H9 (cell line): Measurements from ENCODE around the gene TNRC18. TPM values are rescaled to one million over a fixed set of nuclear protein-coding genes. Genes with fewer than 3 reads are reported as not detected.

Experiments used
- DNase-seq: peaks from one replicate; pipeline ENCODE4 v3.0.0-alpha.2; 2017
- H2AFZ ChIP-seq: one replicate; pipeline ENCODE4 v1.6.1; 2013; ENCODE audit warnings: mild to moderate bottlenecking, low read length, control low read depth, moderate library complexity
- H2AK5ac ChIP-seq: 2 replicates; pipeline ENCODE4 v1.6.1; 2013; ENCODE audit warnings: low read length, control low read depth, mixed read lengths; ENCODE audit not compliant: insufficient read length
- H2BK120ac ChIP-seq: one replicate; pipeline ENCODE4 v1.6.1; 2013; ENCODE audit warnings: low read depth, mild to moderate bottlenecking, low read length, control low read depth, inconsistent platforms; ENCODE audit not compliant: poor library complexity, severe bottlenecking
- H2BK12ac ChIP-seq: 2 replicates; pipeline ENCODE4 v1.6.1; 2013; ENCODE audit warnings: low read length, control low read depth, mixed read lengths, low read depth; ENCODE audit not compliant: insufficient read length
- H2BK15ac ChIP-seq: 2 replicates; pipeline ENCODE4 v1.6.1; 2013; ENCODE audit warnings: low read depth, low read length, control low read depth
- H2BK20ac ChIP-seq: one replicate; pipeline ENCODE4 v1.6.1; 2013; ENCODE audit warnings: low read depth, mild to moderate bottlenecking, low read length, control low read depth, inconsistent platforms; ENCODE audit not compliant: poor library complexity, severe bottlenecking
- H2BK5ac ChIP-seq: 2 replicates; pipeline ENCODE4 v1.6.1; 2013; ENCODE audit warnings: low read length, control low read depth, mixed read lengths; ENCODE audit not compliant: insufficient read length
- H3K14ac ChIP-seq: 2 replicates; pipeline ENCODE4 v1.6.1; 2013; ENCODE audit warnings: low read length, control low read depth; ENCODE audit not compliant: insufficient read depth
- H3K18ac ChIP-seq: 2 replicates; pipeline ENCODE4 v1.6.1; 2013; ENCODE audit warnings: low read depth, mild to moderate bottlenecking, mixed read lengths, low read length, control low read depth; ENCODE audit not compliant: insufficient read length
- H3K23ac ChIP-seq: 2 replicates; pipeline ENCODE4 v1.6.1; 2013; ENCODE audit warnings: low read length, control low read depth, mixed read lengths, low read depth; ENCODE audit not compliant: insufficient read length
- H3K23me2 ChIP-seq: 2 replicates; pipeline ENCODE4 v1.6.1; 2013; ENCODE audit warnings: low read depth, mild to moderate bottlenecking, mixed read lengths, low read length, control low read depth; ENCODE audit not compliant: insufficient read length, poor library complexity, severe bottlenecking
- H3K27ac ChIP-seq: 2 replicates; pipeline ENCODE4 v1.5.1; 2013; ENCODE audit warnings: low read length, control low read depth, mixed read lengths, low read depth; ENCODE audit not compliant: insufficient read length
- H3K27me3 ChIP-seq: 2 replicates; pipeline ENCODE4 v1.6.1; 2013; ENCODE audit warnings: low read length, control low read depth, inconsistent platforms; ENCODE audit not compliant: insufficient read depth
- H3K4ac ChIP-seq: 2 replicates; pipeline ENCODE4 v1.6.1; 2013; ENCODE audit warnings: low read depth, mild to moderate bottlenecking, control low read depth, inconsistent platforms, low read length, moderate library complexity
- H3K4me1 ChIP-seq: 2 replicates; pipeline ENCODE4 v1.6.1; 2013; ENCODE audit warnings: low read length, control low read depth, inconsistent platforms; ENCODE audit not compliant: insufficient read depth
- H3K4me2 ChIP-seq: 2 replicates; pipeline ENCODE4 v1.6.1; 2013; ENCODE audit warnings: low read length, control low read depth, mixed read lengths; ENCODE audit not compliant: insufficient read length, insufficient read depth
- H3K56ac ChIP-seq: 2 replicates; pipeline ENCODE4 v1.6.1; 2013; ENCODE audit warnings: low read depth, mild to moderate bottlenecking, mixed read lengths, low read length, control low read depth; ENCODE audit not compliant: insufficient read length
- H3K79me1 ChIP-seq: 2 replicates; pipeline ENCODE4 v1.6.1; 2013; ENCODE audit warnings: low read depth, mild to moderate bottlenecking, moderate library complexity, low read length, control low read depth, inconsistent platforms; ENCODE audit not compliant: insufficient read depth, poor library complexity, severe bottlenecking
- H3K79me2 ChIP-seq: 2 replicates; pipeline ENCODE4 v1.6.1; 2013; ENCODE audit warnings: low read length, control low read depth, inconsistent platforms; ENCODE audit not compliant: insufficient read depth
- H3K9ac ChIP-seq: 2 replicates; pipeline ENCODE4 v1.6.1; 2013; ENCODE audit warnings: low read length, control low read depth, mixed read lengths; ENCODE audit not compliant: insufficient read length; ENCODE audit errors: extremely low read depth
- H3K9me3 ChIP-seq: one replicate; pipeline ENCODE4 v1.6.1; 2013; ENCODE audit warnings: low read depth, low read length, inconsistent platforms; ENCODE audit not compliant: control insufficient read depth
- H3T11ph ChIP-seq: one replicate; pipeline ENCODE4 v1.6.1; 2013; ENCODE audit warnings: mild to moderate bottlenecking, low read length, control low read depth, inconsistent platforms
- H4K20me1 ChIP-seq: one replicate; pipeline ENCODE4 v1.6.1; 2013; ENCODE audit not compliant: control insufficient read depth, insufficient read length, insufficient read depth
- H4K5ac ChIP-seq: 2 replicates; pipeline ENCODE4 v1.6.1; 2013; ENCODE audit warnings: low read depth, mild to moderate bottlenecking, mixed read lengths, low read length, control low read depth; ENCODE audit not compliant: insufficient read length
- H4K8ac ChIP-seq: replicated peaks from 2 replicates; pipeline ENCODE4 v1.6.1; 2013; ENCODE audit warnings: low read length, control low read depth, mixed read lengths, low read depth; ENCODE audit not compliant: insufficient read length
- H4K91ac ChIP-seq: 2 replicates; pipeline ENCODE4 v1.6.1; 2013; ENCODE audit warnings: low read depth, mild to moderate bottlenecking, moderate library complexity, mixed read lengths, low read length, control low read depth; ENCODE audit not compliant: insufficient read length
- H3K27ac Mint-ChIP-seq, 3 experiments: 2 replicates in 2 of 3; 3 replicates in 1 of 3; pipeline ENCODE4 v1.8.0; 2020 to 2021; ENCODE audit warnings: mixed read lengths in 3 of 3, mild to moderate bottlenecking in 1 of 3, moderate library complexity in 1 of 3
- H3K27me3 Mint-ChIP-seq: 2 replicates; pipeline ENCODE4 v1.8.0; 2021; ENCODE audit warnings: low read depth, mild to moderate bottlenecking, moderate library complexity, mixed read lengths
- H3K36me3 Mint-ChIP-seq, 3 experiments: 2 replicates in 2 of 3; 3 replicates in 1 of 3; pipeline ENCODE4 v1.8.0; 2020 to 2021; ENCODE audit warnings: low read depth in 3 of 3, mixed read lengths in 3 of 3; ENCODE audit not compliant: insufficient read depth in 1 of 3
- H3K4me1 Mint-ChIP-seq, 2 experiments: 2 replicates each; pipeline ENCODE4 v1.8.0; 2020; ENCODE audit warnings: mixed read lengths in 2 of 2
- H3K4me3 Mint-ChIP-seq, 2 experiments: 2 replicates in 1 of 2; 3 replicates in 1 of 2; pipeline ENCODE4 v1.8.0; 2020 to 2021; ENCODE audit warnings: mild to moderate bottlenecking in 2 of 2, mixed read lengths in 2 of 2, moderate library complexity in 1 of 2
- H3K9me3 Mint-ChIP-seq, 2 experiments: 2 replicates in 1 of 2; 3 replicates in 1 of 2; pipeline ENCODE4 v1.8.0; 2020; ENCODE audit warnings: mild to moderate bottlenecking in 2 of 2, mixed read lengths in 2 of 2, moderate library complexity in 1 of 2
- WGBS: extraction: QIAGEN DNeasy Blood & Tissue Kit; methylation state at CpG from one replicate; pipeline ENCODE4 v1.1.7; 2013; ENCODE audit warnings: missing lambda C conversion rate, low lambda C conversion rate, mixed read lengths; ENCODE audit not compliant: insufficient read length; ENCODE audit errors: extremely low coverage; 5-methylcytosine and 5-hydroxymethylcytosine counted together
- total RNA-seq: library from RNA; stranded (reverse); gene quantifications from 2 replicates; pipeline ENCODE4 v1.2.1, GENCODE V29; 2021
- TF ChIP-seq, protein P1 (sequence below): fragments of 200-600 bp; sonication (generic); conservative IDR thresholded peaks from 3 replicates; pipeline ENCODE4 v1.8.0; 2021; ENCODE audit warnings: antibody characterized with exemption, mild to moderate bottlenecking

The TNRC18 gene
- total RNA-seq, 1 experiment from 2014 or later: 21.2 TPM

DNA sequence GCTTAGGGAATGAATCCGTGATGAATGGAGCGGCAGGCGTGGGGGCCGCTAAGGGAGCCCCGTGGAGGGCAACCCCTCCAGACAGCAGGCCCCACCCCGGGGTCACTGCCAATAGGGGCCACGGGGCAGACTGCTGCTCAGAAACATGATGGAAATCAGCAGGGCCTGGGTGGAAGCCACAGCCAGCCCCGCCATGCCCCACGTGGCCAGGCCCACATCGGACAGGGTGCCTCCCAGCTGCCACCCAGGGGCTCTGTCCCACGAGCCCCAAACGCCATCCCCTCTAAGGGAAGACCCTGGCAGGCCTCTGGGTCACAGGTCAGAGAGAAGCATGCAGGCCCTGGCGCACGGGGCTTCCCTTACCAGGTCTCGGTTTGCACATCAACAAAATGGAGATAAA is 28.4 kb downstream of the TNRC18 start:
- H3K79me1 ChIP-seq: no peaks in the 10 kb centered on the region

More for the DNA sequence above, 28.4 kb downstream of the TNRC18 start:
- WGBS: no CpG with 5 or more reads among the region's 15 CpGs
- Histone ChIP-seq H2BK15ac (no peak overlapping the region), H3K4ac (no peak overlapping the region), H3K27me3 (no peaks in the 10 kb centered on the region), H3K79me2 (no peaks in the 10 kb centered on the region), H2AFZ (no peak overlapping the region), H2BK120ac (no peak overlapping the region), H3K23ac (no peak overlapping the region), H4K91ac (no peak overlapping the region), H3K27ac (no peak overlapping the region), H2BK12ac (no peak overlapping the region), H3T11ph (no peak overlapping the region), H3K23me2 (no peaks in the 10 kb centered on the region), H4K5ac (no peak overlapping the region), H2BK20ac (no peak overlapping the region), H3K4me1 (no peaks in the 10 kb centered on the region), H4K20me1 (no peaks in the 10 kb centered on the region), H3K4me2 (no peak overlapping the region), H3K14ac (no peak overlapping the region), H2BK5ac (no peak overlapping the region), H3K18ac (no peak overlapping the region), H3K9ac (no peak overlapping the region), H3K56ac (no peak overlapping the region), H4K8ac (no peak overlapping the region), H3K9me3 (no peaks in the 10 kb centered on the region), H2AK5ac (no peak overlapping the region)
- H3K4me1 Mint-ChIP-seq: peaks cover 4% of the 10 kb centered on the region in 2 experiments; a peak in 2 of 4 replicates
- no peak for DNase-seq
- H3K36me3 Mint-ChIP-seq: no peaks in the 10 kb centered on the region
- TF ChIP-seq, protein P1, sequence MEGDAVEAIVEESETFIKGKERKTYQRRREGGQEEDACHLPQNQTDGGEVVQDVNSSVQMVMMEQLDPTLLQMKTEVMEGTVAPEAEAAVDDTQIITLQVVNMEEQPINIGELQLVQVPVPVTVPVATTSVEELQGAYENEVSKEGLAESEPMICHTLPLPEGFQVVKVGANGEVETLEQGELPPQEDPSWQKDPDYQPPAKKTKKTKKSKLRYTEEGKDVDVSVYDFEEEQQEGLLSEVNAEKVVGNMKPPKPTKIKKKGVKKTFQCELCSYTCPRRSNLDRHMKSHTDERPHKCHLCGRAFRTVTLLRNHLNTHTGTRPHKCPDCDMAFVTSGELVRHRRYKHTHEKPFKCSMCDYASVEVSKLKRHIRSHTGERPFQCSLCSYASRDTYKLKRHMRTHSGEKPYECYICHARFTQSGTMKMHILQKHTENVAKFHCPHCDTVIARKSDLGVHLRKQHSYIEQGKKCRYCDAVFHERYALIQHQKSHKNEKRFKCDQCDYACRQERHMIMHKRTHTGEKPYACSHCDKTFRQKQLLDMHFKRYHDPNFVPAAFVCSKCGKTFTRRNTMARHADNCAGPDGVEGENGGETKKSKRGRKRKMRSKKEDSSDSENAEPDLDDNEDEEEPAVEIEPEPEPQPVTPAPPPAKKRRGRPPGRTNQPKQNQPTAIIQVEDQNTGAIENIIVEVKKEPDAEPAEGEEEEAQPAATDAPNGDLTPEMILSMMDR: no peak
- no peaks in the 10 kb centered on the region for H3K27me3 Mint-ChIP-seq
- no peak overlapping the region for H3K4me3 Mint-ChIP-seq
- H3K27ac Mint-ChIP-seq: no peak overlapping the region
- H3K9me3 Mint-ChIP-seq: no peaks in the 10 kb centered on the region
